ENCODE measurements around the gene ITGB8. TPM values are rescaled to one million over a fixed set of nuclear protein-coding genes. Genes with fewer than 3 reads are reported as not detected.

The ITGB8 gene
- total and polyA plus RNA-seq, 12 donors = 0.46 to 10.7 (median 2.5) TPM

- H3K4me3 ChIP-seq = no peak overlapping the region
- H3K9me3 ChIP-seq = no peaks in the 10 kb centered on the region
- DNase-seq (no peak), ATAC-seq (no peak)
- intact Hi-C loops (cut with DNase I) = no loop called here
- H3K27me3 ChIP-seq = no peaks in the 10 kb centered on the region
- H3K27ac ChIP-seq = no peak overlapping the region
- 91% methylated on average over 4 of the region's 4 CpGs for WGBS, 2 donors
- no peaks in the 10 kb centered on the region for H3K36me3 ChIP-seq
- TF ChIP-seq, protein P1, sequence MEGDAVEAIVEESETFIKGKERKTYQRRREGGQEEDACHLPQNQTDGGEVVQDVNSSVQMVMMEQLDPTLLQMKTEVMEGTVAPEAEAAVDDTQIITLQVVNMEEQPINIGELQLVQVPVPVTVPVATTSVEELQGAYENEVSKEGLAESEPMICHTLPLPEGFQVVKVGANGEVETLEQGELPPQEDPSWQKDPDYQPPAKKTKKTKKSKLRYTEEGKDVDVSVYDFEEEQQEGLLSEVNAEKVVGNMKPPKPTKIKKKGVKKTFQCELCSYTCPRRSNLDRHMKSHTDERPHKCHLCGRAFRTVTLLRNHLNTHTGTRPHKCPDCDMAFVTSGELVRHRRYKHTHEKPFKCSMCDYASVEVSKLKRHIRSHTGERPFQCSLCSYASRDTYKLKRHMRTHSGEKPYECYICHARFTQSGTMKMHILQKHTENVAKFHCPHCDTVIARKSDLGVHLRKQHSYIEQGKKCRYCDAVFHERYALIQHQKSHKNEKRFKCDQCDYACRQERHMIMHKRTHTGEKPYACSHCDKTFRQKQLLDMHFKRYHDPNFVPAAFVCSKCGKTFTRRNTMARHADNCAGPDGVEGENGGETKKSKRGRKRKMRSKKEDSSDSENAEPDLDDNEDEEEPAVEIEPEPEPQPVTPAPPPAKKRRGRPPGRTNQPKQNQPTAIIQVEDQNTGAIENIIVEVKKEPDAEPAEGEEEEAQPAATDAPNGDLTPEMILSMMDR (IDR thresholded peaks at IDR 0.05) = no peak
- peaks cover 0 to 17% (median 6%) of the 10 kb centered on the region in 9 donors for H3K4me1 ChIP-seq
Observed at GRCh38 chr7:20352573-20353306, 22.0 kb downstream of the ITGB8 start.

DNA sequence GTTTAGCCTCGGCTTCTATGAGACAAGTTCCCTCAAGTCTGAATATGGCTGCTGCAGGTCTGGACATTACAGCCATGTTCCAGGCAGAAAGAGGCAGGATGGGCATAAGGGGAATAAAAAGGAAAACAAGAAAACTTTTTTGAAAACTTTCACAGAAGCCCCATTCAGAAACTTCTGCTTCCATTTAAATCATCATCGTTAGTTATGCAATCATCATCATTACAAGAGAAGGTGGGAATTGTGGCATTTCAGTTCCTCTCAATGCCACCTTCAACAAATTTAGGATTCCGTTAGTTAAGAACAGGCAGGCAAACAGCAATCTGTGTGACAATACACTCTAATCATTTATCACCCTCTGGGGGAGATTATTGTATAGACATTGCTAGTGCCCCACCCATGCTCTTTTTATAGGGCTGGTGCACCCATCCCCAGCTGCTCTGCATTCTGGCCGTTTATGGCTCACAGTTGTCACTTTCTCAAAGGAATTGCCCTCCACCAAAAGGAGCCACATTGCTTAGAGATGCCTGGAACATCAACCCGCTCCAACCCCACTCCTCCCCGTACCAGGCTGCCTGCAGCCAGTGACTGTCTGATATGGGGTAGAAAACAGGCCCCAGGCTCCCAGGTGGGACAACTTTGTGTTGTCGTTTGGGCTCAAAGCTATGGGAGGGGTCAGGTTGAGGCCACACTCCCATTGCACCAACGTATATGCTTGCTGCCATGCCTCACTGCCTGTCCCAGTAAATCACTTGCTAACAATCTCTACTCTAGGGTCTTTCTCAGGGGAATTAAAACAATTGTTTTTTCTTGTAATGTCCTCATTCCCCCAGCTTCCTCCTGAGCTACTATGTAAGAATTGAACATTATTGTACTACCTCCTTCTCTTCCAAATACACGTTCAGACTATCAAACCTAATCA lies 24.2 kb downstream of the ITGB8 start:
- TF ChIP-seq, protein P1 (IDR thresholded peaks at IDR 0.05) = no peak
- DNase-seq = no peak
- WGBS, 2 donors = 77 to 81% methylated on average over 9 of the region's 9 CpGs

GRCh38 chr7:20358106-20358505 lies 27.4 kb downstream of the ITGB8 start:
- no peaks in the 10 kb centered on the region for H3K9me3 ChIP-seq
- H3K4me3 ChIP-seq = no peak overlapping the region
- H3K4me1 ChIP-seq = no peaks in the 10 kb centered on the region
- no peak for DNase-seq
- intact Hi-C loops (cut with DNase I) = no loop called here
- H3K27ac ChIP-seq = no peak overlapping the region
- H3K36me3 ChIP-seq = no peaks in the 10 kb centered on the region
- WGBS, 2 donors = 95 to 97% methylated on average over 3 of the region's 3 CpGs
- TF ChIP-seq, protein P1 (IDR thresholded peaks at IDR 0.05) = no peak
- no peaks in the 10 kb centered on the region for H3K27me3 ChIP-seq
- no peak for ATAC-seq

More for the DNA sequence above, 24.2 kb downstream of the ITGB8 start:
- H3K36me3 ChIP-seq = no peaks in the 10 kb centered on the region
- H3K4me1 ChIP-seq = peaks cover 0 to 17% (median 6%) of the 10 kb centered on the region in 9 donors
- intact Hi-C loops (cut with DNase I) = no loop called here
- H3K9me3 ChIP-seq = no peaks in the 10 kb centered on the region
- H3K4me3 ChIP-seq = no peak overlapping the region
- no peak for ATAC-seq
- no peak overlapping the region for H3K27ac ChIP-seq
- H3K27me3 ChIP-seq = no peaks in the 10 kb centered on the region

DNA sequence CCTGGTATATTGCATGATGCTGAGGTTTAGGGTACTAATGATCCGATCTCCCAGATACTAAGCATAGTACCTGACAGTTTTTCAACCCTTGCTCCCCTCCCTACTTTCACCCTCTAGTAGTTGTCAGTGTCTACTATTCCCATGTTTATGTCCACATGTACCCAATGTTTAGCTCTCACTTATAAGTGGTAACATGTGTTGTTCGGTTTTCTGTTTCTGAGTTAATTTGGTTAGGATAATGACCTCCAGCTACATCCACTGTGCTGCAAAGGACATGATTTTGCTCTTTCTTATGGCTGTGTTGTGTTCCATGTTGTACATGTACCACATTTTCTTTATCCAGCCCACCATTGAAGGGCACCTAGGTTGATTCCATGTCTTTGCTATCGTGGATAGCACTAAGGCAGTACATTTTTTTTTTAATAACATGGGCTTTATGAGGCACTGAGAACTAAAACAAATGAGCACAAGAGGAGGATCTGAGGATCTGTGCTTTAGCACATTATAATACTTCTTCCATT lies 28.1 kb downstream of the ITGB8 start:
- H3K27ac ChIP-seq = no peak overlapping the region
- no peak for DNase-seq
- intact Hi-C loops (cut with DNase I) = no loop called here
- no peaks in the 10 kb centered on the region for H3K9me3 ChIP-seq
- H3K4me1 ChIP-seq = no peaks in the 10 kb centered on the region
- no peaks in the 10 kb centered on the region for H3K36me3 ChIP-seq
- TF ChIP-seq, protein P1 (IDR thresholded peaks at IDR 0.05) = no peak
- no peak for ATAC-seq
- H3K27me3 ChIP-seq = no peaks in the 10 kb centered on the region
- no peak overlapping the region for H3K4me3 ChIP-seq
- whole genome bisulfite sequencing, 2 donors = 94% methylated on average over 3 of the region's 3 CpGs
